ENCODE data around the gene COL24A1. TPM values are rescaled to one million over a fixed set of nuclear protein-coding genes. Genes with fewer than 3 reads are reported as not detected.
"Not testable (repeated sequence)": the region's sequence is repeated elsewhere in the genome, so short reads cannot be mapped to it uniquely, and the experiment has no call there.

Gene COL24A1
- total RNA-seq, 3 donors from 2014 or later: not detected

DNA sequence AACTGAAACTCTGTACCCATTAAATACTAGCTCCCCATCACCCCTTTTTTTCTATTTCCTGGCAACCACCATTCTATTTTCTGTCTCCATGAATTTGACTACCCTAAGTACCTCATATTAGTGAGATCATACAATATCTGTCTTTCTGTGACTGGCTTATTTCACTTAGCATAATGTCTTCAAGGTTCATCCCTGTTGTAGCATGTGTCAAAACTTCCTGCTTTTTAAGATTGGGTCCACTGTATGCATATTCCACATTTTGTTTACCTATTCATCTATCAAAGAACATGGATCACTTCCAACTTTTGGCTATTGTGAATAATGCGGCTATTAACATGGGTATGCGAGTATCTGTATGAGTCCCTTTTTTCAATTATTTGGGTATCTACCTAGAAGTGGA lies 266.7 kb downstream of the COL24A1 start:
- DNase-seq (no peak), ATAC-seq (no peak)
- no peaks in the 10 kb centered on the region for H3K36me3 Mint-ChIP-seq (ENCODE audit: insufficient read depth)
- H3K9me3 Mint-ChIP-seq: no peaks in the 10 kb centered on the region
- H3K4me1 Mint-ChIP-seq (ENCODE audit: low read depth): no peaks in the 10 kb centered on the region
- no peaks in the 10 kb centered on the region for H3K27me3 Mint-ChIP-seq (ENCODE audit: low read depth)
- no peak overlapping the region for H3K4me3 Mint-ChIP-seq

DNA sequence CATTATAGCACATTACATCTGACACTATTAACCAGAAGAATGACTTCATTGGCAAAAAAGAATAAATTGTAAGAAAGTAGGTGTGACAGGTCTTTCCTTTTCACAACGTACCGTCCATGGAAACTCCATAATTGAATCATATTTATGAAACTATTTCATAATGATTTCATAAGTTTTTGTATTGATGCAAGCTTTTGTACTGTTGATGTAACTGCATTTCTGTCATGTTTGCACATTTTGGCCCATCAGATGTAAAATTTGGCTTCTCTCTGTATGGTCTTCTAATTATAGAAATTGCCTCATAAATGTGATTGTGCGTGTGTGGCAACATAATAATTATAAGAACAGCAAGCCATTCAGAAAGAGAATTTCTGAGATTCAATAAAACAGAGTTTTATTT lies 267.7 kb downstream of the COL24A1 start:
- H3K4me1 Mint-ChIP-seq (ENCODE audit: low read depth): no peaks in the 10 kb centered on the region
- no peak overlapping the region for H3K4me3 Mint-ChIP-seq
- ATAC-seq (no peak), DNase-seq (no peak)
- no peaks in the 10 kb centered on the region for H3K36me3 Mint-ChIP-seq (ENCODE audit: insufficient read depth)
- H3K9me3 Mint-ChIP-seq: no peaks in the 10 kb centered on the region
- H3K27me3 Mint-ChIP-seq (ENCODE audit: low read depth): no peaks in the 10 kb centered on the region

DNA sequence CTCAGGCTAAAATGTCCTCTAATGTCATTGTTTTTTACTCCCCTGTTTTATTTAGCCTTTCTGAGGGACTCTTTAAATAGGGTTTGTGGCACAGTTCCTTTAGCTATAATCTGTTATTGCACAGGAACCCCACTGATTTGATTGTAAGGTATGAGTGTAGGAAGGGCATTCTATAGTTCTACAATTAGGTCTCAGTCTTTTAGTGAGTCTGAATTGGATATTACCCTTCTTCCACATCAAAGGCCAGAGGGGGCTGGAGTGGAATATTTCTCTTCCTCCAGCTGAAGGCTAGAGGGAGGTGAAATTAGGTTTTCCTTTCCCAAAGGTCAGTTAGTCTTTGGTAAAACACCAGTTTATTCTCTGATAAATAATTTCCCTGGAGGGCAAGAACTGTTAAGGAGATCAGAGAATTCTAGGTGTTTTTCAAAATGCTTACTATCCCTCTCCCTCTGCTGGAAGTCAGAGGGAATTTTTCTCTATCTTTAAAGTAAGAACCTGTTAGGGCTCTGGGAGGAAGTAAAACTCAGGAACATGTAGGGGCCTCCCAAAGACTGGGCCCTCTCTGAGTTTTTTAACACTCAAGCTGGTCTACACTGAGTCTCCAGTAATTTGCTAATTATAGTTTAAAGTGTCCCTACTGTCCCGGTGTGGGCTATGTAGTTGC lies 272.1 kb downstream of the COL24A1 start:
- DNase-seq: no peak
- H3K9me3 Mint-ChIP-seq: no peaks in the 10 kb centered on the region

DNA sequence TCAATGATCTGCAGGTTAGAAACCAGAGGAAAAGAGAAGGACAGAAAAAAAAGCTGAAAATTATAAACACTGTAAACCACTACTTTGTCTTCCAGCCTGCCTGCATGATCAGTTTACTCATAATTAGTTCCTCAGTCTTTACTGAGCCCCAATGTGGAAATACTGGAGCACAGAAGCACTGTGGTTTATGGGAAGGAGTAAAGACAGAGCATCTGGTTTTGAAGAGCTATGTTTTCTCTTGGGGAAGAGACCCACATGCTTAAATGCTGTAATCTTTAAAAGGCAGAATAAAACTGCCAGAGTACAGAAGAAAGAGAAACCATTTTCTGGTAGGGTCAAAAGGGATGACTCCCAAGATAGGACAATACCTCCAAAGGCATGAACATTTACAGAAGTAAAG lies 289.4 kb downstream of the COL24A1 start:
- H3K4me3 Mint-ChIP-seq: no peak overlapping the region
- DNase-seq (no peak), ATAC-seq (no peak)
- no peaks in the 10 kb centered on the region for H3K4me1 Mint-ChIP-seq (ENCODE audit: low read depth)
- H3K9me3 Mint-ChIP-seq: no peaks in the 10 kb centered on the region
- peaks cover 2% of the 10 kb centered on the region for H3K27me3 Mint-ChIP-seq (ENCODE audit: low read depth)
- H3K36me3 Mint-ChIP-seq (ENCODE audit: insufficient read depth): no peaks in the 10 kb centered on the region

More for the DNA sequence above, 272.1 kb downstream of the COL24A1 start:
- Mint-ChIP-seq H3K4me1 (ENCODE audit: low read depth) (no peaks in the 10 kb centered on the region), H3K27me3 (ENCODE audit: low read depth) (no peaks in the 10 kb centered on the region), H3K4me3 (no peak overlapping the region), H3K36me3 (ENCODE audit: insufficient read depth) (no peaks in the 10 kb centered on the region)
- ATAC-seq: no peak

DNA sequence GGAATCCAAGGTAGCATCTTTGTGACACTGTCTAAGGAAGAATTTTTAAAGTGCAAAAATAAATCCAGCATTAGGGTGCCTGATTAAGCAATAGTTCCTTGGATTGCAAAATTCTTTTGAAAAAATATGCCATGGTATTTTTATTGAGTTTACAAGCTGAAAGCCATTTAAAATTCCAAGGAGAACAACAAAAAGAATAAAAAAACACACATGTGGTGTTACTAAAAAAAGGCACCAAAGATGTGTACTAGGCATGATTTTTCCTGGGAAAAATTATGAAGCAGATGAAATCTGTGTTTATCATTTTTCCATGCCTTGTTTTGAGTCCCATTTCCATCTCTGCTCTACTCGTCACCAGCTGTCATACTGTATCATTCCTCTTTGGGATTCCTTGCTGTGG lies 291.4 kb downstream of the COL24A1 start:
- Mint-ChIP-seq H3K36me3 (ENCODE audit: insufficient read depth) (no peaks in the 10 kb centered on the region), H3K4me3 (no peak overlapping the region), H3K27me3 (ENCODE audit: low read depth) (peaks cover 2% of the 10 kb centered on the region), H3K4me1 (ENCODE audit: low read depth) (no peaks in the 10 kb centered on the region), H3K9me3 (no peaks in the 10 kb centered on the region)
- ATAC-seq: no peak
- DNase-seq: no peak

DNA sequence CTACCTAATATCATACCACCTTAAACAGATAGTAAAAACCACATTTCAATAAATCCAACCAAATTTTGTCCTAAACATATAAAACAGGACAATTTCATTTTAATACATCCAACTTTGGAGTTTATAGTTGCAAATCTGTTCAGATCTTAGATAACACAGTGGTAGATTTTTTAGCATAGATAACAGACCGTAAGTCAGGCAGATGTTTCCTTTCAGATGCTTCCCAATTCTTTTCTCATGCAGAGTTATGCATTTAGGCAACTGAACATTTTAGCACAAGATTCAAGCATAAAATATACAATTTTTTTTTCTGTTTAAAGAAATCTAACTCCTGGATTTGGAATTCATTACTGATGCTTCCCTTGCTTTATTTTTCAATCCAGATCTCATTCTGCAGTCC lies 291.8 kb downstream of the COL24A1 start:
- DNase-seq (no peak), ATAC-seq (no peak)
- peaks cover 4% of the 10 kb centered on the region for H3K27me3 Mint-ChIP-seq (ENCODE audit: low read depth)
- H3K4me1 Mint-ChIP-seq (ENCODE audit: low read depth): no peaks in the 10 kb centered on the region
- H3K9me3 Mint-ChIP-seq: no peaks in the 10 kb centered on the region
- H3K4me3 Mint-ChIP-seq: no peak overlapping the region
- H3K36me3 Mint-ChIP-seq (ENCODE audit: insufficient read depth): no peaks in the 10 kb centered on the region

DNA sequence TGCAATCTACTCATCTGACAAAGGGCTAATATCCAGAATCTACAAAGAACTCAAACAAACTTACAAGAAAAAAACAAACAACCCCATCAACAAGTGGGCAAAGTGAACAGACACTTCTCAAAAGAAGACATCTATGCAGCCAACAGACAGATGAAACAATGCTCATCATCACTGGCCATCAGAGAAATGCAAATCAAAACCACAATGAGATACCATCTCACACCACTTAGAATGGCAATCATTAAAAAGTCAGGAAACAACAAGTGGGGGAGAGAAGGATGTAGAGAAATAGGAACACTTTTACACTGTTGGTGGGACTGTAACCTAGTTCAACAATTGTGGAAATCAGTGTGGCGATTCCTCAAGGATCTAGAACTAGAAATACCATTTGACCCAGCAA lies 292.9 kb downstream of the COL24A1 start:
- H3K4me1 Mint-ChIP-seq (ENCODE audit: low read depth); H3K4me3 Mint-ChIP-seq; ATAC-seq; H3K36me3 Mint-ChIP-seq (ENCODE audit: insufficient read depth); H3K27me3 Mint-ChIP-seq (ENCODE audit: low read depth); H3K9me3 Mint-ChIP-seq; DNase-seq: not testable (repeated sequence)

DNA sequence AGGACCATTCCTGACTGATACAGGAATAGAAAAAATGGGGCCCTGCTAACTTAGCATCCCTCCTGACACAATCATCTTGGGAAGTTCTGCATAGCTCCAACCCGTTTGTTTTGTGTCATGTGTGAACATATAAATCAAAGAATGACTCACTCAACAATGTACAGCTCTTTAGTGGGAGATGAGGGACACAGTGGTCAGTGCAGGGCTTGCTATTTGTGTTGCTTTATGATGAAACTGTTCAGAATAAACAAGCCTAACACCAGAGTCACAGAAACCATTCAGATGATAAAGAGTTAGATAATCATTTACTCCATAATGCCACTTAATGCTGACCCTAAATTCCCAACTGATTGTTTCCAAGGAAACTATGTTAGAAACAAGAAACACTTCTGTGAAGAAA lies 294.1 kb downstream of the COL24A1 start:
- ATAC-seq (no peak), DNase-seq (no peak)
- Mint-ChIP-seq H3K9me3 (no peaks in the 10 kb centered on the region), H3K4me1 (ENCODE audit: low read depth) (no peaks in the 10 kb centered on the region), H3K36me3 (ENCODE audit: insufficient read depth) (no peaks in the 10 kb centered on the region), H3K27me3 (ENCODE audit: low read depth) (peaks cover 2% of the 10 kb centered on the region), H3K4me3 (no peak overlapping the region)

DNA sequence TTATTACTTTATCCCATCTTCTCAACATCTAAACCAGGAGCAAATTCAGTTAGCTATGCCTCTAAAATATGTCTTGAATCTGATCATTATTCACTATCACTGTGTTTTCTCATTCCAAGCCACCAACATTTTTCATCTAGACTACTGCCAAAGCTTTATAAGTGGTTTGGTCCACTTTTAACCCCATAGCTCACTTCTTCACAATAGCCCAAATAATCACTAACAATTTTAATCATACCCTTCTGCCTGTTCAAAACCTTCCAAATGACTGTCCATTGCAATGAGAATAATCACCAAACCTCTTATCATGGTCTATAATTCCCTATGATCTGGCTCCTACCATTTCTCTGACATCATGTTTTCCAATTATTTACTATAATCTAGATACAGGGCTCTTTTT lies 298.6 kb downstream of the COL24A1 start:
- Mint-ChIP-seq H3K9me3 (no peaks in the 10 kb centered on the region), H3K4me1 (ENCODE audit: low read depth) (no peaks in the 10 kb centered on the region), H3K4me3 (no peak overlapping the region), H3K27me3 (ENCODE audit: low read depth) (peaks cover 2% of the 10 kb centered on the region), H3K36me3 (ENCODE audit: insufficient read depth) (no peaks in the 10 kb centered on the region)
- no peak for ATAC-seq
- no peak for DNase-seq

DNA sequence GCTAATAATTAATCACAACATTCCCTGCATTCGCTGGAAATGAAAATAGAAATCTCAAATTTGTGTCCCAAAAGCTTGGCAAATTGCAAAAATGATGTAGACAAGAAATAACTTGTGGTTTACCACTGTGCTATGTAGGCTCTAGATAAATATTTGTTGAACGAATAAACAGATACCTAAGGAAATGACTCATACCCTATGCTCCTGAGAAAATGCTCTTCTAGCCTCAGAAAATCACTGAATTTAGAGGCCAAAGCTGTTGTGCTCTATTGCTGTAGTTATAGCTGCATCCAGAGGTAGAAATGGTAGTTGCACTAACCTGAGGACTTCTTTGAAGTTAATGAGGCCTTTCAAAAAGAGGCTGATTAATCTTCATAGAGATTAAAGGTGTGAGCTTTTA lies 306.3 kb downstream of the COL24A1 start:
- no peak overlapping the region for H3K4me3 Mint-ChIP-seq
- no peaks in the 10 kb centered on the region for H3K27me3 Mint-ChIP-seq (ENCODE audit: low read depth)
- ATAC-seq: no peak
- DNase-seq: no peak
- H3K9me3 Mint-ChIP-seq: no peaks in the 10 kb centered on the region
- H3K4me1 Mint-ChIP-seq (ENCODE audit: low read depth): no peaks in the 10 kb centered on the region
- no peaks in the 10 kb centered on the region for H3K36me3 Mint-ChIP-seq (ENCODE audit: insufficient read depth)

DNA sequence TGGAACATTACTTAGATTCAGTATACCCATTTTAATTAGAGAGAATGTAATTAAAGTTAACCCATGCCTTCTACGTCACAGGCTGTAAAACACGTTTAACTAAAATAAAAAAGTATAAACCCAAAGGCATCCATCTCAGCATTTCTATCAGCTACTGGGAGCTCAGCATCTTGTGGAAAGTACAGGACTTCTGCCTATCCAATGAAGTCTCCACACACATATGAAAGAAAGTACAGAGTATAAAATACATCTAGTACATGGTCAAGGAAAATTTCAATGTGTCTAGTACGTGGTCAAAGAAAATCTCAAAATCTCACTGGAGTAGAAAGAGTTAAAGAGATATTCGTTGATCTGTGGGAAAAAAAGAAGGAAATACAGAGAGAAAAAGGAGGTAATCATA lies 306.9 kb downstream of the COL24A1 start:
- H3K4me3 Mint-ChIP-seq: no peak overlapping the region
- no peaks in the 10 kb centered on the region for H3K27me3 Mint-ChIP-seq (ENCODE audit: low read depth)
- H3K4me1 Mint-ChIP-seq (ENCODE audit: low read depth): no peaks in the 10 kb centered on the region
- no peaks in the 10 kb centered on the region for H3K36me3 Mint-ChIP-seq (ENCODE audit: insufficient read depth)
- ATAC-seq (no peak), DNase-seq (no peak)
- H3K9me3 Mint-ChIP-seq: no peaks in the 10 kb centered on the region

DNA sequence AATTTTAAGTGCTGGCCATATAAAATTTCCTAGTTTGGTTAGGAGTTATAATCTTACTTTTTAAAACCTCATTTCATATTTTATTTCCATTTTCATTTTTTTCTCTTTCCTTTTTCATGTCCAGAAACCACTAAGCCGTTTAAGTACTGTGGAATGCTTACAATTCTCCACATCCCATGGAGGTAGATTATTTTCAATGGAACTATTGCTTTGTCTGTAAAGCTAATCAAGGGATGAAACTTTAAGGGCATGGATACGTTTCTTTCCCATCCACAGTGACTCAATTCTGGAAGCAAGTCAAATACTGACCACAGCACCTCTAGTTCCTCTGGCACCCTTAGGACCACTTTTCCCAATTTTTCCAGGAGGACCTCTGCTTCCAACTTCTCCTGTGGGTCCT lies 309.2 kb downstream of the COL24A1 start:
- ATAC-seq (no peak), DNase-seq (no peak)
- no peaks in the 10 kb centered on the region for H3K36me3 Mint-ChIP-seq (ENCODE audit: insufficient read depth)
- no peak overlapping the region for H3K4me3 Mint-ChIP-seq
- H3K27me3 Mint-ChIP-seq (ENCODE audit: low read depth): no peaks in the 10 kb centered on the region
- no peaks in the 10 kb centered on the region for H3K4me1 Mint-ChIP-seq (ENCODE audit: low read depth)
- H3K9me3 Mint-ChIP-seq: no peaks in the 10 kb centered on the region

DNA sequence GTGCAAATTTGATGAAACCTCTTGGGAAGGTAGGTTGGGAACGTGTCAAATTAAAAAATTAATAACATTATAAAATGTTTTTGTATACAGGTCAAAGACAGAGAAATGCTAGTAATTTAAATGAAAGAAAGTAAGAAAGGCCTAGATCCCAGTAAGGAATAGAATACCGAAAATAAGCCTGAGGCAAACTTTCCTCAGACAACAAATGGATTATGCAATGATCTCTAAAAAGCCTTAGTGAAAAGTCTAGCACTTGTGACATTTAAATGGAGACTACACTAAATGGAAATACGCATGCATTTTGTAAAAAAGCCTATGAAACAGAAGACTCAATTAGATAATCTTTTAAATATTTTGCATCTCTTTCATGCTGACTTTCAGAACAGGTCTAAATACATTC lies 309.9 kb downstream of the COL24A1 start:
- no peaks in the 10 kb centered on the region for H3K9me3 Mint-ChIP-seq
- H3K36me3 Mint-ChIP-seq (ENCODE audit: insufficient read depth): no peaks in the 10 kb centered on the region
- H3K4me1 Mint-ChIP-seq (ENCODE audit: low read depth): no peaks in the 10 kb centered on the region
- no peak for DNase-seq
- no peaks in the 10 kb centered on the region for H3K27me3 Mint-ChIP-seq (ENCODE audit: low read depth)
- H3K4me3 Mint-ChIP-seq: no peak overlapping the region
- ATAC-seq: no peak

DNA sequence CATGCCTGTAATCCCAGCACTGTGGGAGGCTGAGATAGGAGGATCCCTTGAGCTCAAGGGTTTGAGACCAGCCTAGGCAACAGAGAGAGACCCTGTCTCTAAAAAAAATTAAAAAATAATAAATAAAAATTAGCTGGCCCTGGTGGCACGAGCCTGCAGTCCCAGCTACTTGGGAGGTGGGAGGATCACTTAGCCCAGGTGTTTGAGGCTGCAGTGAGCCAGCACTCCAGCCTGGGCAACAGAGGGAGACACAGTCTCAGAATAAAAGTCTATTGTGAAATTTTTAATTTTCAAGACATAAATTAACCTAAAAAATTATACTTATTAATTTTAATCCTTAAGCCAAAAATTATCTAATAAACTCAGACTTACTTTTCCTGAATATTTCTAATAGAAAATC lies 317.1 kb downstream of the COL24A1 start:
- Mint-ChIP-seq H3K36me3 (ENCODE audit: insufficient read depth) (no peaks in the 10 kb centered on the region), H3K4me1 (ENCODE audit: low read depth) (no peaks in the 10 kb centered on the region), H3K4me3 (no peak overlapping the region), H3K27me3 (ENCODE audit: low read depth) (no peaks in the 10 kb centered on the region), H3K9me3 (no peaks in the 10 kb centered on the region)
- no peak for DNase-seq
- no peak for ATAC-seq

DNA sequence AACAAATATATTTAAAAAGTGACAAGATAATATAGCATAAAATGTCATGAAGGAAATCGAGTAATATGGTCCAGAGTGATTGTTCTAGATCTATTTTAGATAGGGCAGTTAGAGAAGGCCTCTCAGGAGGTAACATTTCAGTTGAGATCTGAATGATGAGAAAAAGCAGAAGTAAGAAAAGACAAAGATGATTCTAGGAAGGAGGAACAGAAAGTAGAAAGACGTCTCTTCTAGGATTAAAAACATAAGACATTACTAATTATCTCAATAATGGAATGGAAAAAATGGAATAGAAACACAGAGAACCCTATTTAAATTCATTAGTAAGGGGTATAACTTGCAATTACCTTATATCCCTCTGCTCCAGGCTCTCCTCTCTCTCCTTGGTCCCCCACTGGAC lies 318.3 kb downstream of the COL24A1 start:
- H3K9me3 Mint-ChIP-seq: no peaks in the 10 kb centered on the region
- ATAC-seq (no peak), DNase-seq (no peak)
- H3K36me3 Mint-ChIP-seq (ENCODE audit: insufficient read depth): no peaks in the 10 kb centered on the region
- no peaks in the 10 kb centered on the region for H3K4me1 Mint-ChIP-seq (ENCODE audit: low read depth)
- H3K27me3 Mint-ChIP-seq (ENCODE audit: low read depth): no peaks in the 10 kb centered on the region
- no peak overlapping the region for H3K4me3 Mint-ChIP-seq

DNA sequence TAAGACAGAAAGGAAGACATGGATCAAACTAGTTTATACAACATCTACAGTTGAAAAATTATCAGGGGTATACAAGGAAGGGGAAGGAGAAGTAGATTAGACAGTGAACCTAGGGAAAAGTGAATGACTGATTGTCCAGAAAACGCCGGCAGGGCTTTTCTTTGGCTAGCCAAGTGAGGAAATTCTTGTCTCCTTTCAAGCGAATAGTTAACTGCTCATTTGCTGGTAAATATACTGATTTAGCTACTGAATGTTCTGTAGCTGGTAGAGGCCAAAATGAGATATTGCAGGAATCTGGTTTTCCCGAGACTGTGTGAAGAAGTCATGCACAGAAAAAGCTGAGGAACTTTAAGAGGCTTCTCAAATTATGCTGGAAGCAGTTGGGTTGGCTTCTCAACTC lies 319.8 kb downstream of the COL24A1 start:
- Mint-ChIP-seq H3K9me3 (no peaks in the 10 kb centered on the region), H3K4me1 (ENCODE audit: low read depth) (no peaks in the 10 kb centered on the region), H3K4me3 (no peak overlapping the region), H3K36me3 (ENCODE audit: insufficient read depth) (no peaks in the 10 kb centered on the region), H3K27me3 (ENCODE audit: low read depth) (no peaks in the 10 kb centered on the region)
- DNase-seq: no peak
- no peak for ATAC-seq
